GM19099 (cell line): ENCODE measurements around the gene SLC24A4.
A peak's percentile ranks its signal among the peaks of the same experiment; 100 is the strongest.

ENCODE experiments used
- POLR2A ChIP-seq: IDR thresholded peaks from 3 replicates; pipeline ENCODE4 v1.6.1; 2011; ENCODE audit warnings: low read depth; ENCODE audit not compliant: insufficient read length; ENCODE audit errors: extremely low read depth

The SLC24A4 gene

DNA sequence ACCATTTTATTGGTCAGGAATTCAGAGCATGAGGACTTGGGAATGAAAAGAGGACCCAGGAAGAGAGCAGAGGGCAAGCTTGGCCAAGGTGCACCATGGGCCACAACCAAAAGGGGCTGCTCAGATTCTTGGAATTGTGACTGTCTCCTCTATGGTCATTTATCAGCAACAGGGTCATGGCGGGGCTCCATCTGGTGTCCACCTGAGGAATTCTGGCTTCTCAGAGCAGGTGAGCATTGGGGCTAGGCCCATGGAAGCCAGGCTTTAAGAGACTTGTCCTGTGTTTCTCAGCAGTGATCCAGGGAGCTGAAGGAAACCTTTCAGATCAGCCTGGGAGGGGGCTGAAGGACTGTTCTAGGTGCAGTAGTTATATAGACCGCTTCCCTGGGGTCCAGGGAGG is 188.0 kb downstream of the SLC24A4 start:
- TF ChIP-seq POLR2A = no peak

DNA sequence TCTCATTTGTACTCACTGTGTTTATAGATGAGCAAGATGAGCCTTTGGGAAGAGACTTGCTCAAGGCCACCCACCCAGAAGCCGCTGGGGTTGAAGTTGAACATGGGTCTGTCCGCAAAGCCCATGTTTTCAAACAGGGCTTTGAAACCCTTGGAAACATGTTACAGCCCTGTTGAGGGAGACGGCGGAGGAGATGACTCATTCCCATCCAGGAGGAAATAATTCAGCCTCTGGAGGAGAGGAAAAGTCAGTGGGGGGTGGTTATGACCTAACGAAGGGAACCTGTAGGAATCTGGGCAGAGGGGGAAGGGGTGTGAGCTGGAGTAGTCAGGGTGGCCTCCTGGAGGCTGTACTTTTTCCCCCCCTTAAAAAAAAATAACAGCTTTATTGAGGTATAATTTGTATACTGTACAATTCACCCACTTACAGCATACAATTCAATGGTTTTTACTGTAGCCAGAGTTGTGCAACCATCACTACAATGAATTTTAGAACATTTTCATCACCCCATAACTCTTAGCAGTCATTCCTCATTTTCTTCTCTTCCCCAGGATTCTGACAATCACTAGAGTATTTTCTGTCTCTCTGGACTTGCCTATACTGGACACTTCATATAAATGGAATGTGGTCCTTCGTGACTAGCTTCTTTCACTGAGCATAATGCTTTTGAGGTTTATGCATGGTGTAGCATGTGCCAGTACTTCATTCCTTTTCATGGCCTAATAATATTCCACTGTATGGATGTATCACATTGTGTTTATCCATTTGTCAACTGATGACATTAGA is 188.7 kb downstream of the SLC24A4 start:
- TF ChIP-seq POLR2A = no peak

DNA sequence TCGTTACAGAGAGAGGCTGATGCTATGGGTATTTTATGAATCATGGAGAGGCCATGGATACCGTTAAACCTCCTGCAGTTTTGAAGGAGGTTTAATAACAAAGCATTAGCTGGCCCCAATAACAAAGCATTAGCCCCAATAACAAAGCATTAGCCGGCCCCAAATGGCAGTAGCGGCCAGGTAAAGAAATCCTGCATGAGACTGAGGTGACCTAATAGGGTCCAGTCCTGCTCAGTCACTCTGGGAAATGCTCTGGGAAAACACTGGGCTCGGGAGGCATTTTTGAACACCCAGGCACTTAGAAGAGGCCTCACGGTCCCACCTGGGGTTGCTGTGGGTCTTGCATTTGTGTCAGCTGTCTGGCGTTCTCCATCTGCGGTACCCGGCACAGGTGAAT is 189.8 kb downstream of the SLC24A4 start:
- no peak for TF ChIP-seq POLR2A

DNA sequence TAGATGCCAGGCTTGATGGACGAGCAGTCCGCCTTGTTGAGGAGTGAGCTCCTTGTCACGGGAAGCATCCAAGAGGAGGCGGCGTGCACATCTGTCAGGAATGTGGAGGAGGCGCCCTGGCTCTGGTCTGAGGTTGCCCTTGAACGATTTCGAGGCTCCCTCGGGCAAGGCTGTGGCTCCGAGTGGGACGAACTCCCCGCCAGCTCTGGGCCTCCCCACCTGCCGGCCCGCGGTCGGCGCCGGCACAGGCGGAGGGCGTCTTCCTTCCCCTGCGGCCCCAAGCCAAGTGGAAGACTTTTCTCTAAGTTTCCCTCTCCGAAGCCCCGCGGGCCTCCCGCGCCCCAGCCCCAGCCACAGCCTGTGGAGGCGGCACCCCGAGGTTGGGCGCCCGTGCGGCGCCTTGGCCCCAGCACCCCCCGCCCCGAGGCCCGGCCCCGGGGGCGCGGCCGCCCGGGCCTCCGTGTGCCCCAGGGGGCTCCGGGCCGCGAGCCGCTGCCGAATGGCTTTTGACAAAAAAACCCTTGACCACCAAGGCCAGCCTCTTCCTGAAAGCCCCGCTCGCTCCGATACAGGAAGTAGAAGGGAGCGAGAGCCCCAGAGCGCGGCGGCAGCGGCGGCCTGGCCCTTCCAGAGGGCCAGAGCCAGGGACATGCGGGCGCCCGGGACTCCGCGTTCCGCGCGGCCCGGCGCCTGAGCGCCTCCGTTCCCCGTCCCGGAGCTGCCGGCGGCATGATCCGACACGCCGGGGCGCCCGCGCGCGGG is 190.4 kb downstream of the SLC24A4 start, which contains the start of gene RIN3:
TSS of gene RIN3 (plus strand) at position 578 of the 762 bp plus-strand sequence. CDS start at position 730, 152 bp downstream.
- peak; percentile 67 for TF ChIP-seq POLR2A

DNA sequence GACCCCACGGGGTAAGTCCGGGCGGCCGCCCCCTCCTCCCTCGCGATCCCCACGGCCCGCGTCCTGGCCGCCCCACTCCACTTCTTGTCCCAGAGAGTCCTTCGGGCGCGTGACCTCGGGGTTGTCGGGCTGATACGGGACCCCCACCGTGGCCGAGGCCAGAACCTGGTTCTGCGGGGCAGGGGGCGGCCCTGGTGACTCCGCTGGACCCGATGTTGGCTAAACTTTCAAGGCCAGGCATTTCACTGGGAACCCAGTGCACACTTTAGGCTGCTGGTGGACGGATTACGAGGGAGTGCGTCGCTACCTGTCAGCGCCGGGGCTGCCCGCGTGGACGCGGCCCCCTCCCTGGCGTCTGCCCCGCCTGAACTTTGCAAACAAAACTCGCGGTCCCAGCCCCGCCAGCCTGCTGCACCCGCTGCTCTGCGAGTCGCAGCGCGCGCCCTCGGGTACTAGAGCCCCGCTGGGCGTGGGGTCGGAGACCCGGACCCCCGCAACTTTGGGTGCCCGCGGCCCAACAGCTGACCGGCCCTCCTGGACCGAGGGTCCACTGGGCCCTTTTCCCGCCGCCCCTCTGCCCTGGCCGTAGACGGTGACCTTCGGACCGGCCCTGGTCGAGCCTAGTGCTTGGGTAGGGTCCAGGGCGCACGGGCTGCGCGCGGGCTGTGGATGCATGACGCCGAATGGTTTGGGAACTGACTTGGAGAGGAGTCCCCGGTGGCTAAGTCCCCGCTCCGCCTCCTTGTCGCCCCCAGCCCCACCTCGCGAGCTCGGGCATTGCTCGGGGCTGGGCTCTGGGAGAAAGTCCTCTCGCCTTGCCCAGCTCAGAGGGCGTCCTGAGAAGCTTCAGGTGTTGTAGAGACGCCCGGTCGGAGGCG is 191.2 kb downstream of the SLC24A4 start:
- TF ChIP-seq POLR2A = no peak

DNA sequence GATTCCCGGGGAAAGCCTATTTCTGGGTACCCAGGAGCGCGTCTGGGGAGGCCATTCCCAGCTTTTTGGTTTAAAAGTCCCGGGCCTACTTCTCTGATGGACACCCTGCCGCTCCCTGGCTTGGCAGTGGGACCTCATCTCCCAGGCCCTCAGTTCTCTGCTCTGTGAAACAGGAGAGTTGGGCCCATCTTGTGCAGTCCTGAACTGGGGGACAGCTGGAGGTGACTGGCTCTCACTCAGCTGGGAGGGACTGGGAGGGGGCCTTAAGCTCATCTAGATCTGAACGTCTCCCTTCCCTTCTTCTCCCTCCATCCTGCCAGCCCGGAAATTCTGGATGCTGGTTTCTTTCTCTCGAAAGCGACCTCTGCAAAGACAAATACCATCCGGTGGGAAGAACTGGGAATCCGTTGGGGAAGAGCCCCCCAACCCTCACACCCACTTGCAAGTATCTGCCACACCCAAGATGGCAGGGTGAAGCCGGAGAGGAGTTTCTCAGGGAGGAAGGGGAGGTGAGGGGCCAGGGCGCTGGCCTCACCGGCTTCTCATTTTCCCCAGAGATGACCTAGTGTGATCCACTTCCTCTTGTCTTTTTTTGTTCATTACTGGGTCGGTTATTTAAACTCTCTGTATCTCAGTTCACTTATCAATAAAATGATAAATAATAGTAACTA is 192.0 kb downstream of the SLC24A4 start:
- TF ChIP-seq POLR2A = no peak

DNA sequence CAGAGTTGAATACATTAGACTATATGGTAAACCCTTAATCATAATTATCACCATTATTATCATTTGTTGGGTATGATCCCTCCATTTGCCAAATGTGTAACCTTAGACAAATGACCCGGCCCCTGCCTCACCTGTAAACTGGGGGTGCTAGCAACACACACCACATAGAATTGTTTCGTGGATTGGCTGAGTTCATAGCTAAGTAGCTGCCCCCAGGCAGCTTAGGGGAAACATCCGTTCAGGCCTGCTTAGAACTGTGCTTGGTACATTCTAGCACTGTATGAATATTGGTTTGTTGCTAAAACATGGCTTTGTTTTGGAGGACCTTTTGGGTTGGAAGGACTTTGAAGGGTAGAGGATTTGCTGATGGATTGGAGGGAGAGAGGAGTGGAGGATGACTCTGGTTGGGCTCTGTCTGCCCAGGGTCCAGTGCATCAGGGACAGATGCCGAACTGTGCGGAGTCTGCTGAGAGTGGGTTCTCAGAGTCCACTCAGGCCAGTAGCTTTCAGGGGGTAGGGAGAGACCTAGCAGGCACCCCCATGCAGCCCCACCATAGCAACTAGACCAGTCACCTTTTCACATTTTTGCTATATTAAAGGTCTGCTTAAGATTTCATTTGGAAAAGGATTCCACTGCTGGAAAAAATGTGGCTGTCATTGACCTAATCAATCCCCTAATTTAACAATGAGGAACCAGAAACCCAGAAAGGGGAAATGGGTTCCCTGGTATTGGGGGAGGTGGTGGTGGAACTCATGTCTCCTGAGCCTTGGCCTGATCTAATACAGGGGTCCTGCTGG is 192.8 kb downstream of the SLC24A4 start:
- no peak for TF ChIP-seq POLR2A

DNA sequence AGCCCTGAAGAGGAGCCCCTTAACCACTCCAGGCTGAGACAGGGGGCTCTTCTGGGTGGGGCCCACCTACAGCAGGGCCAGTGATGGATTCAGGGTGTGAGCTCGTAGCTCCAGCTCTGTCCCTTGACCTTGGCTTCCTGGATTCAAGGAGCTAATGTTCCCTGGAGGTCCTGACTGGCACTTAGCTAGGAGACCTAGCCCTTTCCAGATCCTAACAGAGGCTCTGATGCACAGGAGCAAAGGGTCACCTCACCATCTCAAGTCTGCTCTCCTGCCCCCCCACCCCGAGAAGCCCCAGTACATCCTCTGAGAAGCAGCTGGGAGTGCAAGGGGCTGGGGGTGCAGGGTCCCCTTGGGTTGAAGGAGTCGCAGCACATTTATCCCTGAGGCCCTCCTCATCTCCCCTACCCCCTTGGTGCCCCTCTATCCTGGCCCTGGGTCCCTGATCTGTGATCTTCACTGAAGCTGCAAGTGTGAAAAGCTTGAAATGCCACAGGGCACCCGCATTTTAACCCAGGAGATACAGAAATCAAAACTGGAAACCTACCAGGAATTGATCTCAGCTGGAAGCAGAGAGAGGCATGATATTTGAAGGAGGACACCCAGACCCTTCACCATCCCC is 193.5 kb downstream of the SLC24A4 start:
- TF ChIP-seq POLR2A = no peak

DNA sequence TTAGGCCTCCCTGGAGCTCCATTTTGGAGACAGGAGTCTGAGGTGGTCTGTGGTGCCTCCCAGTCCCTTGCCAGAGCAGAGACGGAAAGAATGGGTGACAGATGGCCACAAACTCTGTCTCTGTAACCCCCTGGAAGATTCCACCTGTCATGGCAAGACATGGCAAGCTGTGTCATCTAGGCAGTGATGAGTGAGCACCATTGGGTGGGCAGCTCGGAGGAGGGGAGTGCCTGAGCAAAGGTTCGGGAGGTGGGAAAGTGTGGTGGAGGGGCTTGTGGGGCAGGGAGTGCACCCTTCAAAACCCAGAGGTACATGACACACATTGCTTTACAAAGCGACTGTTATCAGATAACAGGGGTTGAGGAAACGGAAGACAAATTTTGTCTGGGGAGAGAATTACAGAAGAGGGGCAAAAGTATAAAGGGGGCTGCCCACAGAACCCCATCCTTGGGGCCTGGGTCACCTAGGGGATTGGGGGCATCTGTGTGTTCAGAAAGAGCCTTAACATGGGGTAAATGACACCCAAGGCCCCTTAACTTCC is 194.1 kb downstream of the SLC24A4 start:
- TF ChIP-seq POLR2A = no peak

DNA sequence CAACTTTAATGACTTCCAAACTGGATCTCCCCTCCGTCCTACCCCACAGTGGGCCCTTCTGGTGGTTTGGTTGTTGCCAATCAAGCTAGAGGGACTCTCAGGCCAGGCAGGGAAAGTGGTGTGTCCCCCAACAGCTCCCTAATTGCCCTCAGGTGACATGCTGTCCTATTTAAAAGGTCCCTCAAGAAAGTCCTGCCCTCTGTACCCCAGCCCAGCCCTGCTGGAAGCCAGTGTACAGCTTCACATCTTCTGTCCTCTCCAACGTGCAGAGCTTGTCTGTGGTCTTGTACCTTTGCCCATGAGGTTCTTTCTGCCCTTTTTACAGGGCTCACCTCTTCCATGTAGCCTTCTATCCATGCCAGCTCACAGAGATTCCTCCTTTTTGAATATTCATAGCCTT is 194.8 kb downstream of the SLC24A4 start:
- no peak for TF ChIP-seq POLR2A

DNA sequence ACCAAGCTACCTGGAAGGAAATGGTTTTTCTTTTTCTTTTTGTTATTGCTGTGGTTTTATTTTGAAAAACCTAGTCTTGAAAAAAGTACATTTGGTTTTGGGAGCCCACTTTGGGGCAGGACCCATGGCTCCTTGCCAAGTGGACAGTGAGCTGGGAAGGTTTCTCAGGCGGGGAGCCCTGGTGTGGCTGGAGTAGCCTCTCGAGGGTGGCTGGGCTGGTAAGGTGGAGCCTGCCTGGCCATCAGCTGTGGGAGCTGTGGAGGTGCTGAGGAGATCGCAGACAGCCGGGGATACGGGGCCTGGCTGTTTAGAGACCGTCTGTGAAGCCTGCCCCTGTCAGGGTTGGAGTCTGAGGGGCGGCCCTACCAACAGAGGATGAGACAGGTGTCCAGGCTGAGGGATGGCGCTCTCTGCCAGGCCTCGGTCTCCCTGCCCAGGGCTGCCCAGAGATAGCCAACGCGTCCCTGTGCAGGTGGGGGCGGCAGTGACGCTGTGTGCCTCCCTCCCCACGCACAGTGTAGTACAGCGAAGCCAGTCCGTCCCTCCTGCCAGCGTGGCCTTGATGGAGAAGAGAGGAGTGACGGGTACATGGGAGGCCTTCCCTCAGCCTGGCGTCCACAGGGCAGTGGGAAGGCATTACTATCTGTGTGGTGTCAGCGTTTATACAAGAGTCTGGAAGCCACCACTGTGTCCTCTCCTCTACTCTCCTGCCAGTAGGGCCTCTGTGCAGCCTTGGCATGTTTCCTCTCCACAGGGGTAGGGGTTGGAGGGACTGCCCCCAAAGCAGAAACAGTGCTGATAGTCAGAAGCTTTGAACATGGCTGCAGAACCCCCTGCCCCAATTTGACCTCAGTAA is 196.5 kb downstream of the SLC24A4 start:
- no peak for TF ChIP-seq POLR2A
